NCI-H1092 (cell line): ENCODE results near the gene SPDYE4.
"Not testable (repeated sequence)": the region's sequence is repeated elsewhere in the genome, so short reads cannot be mapped to it uniquely, and the experiment has no call there.

ENCODE experiments used
- DNase-seq: peaks from one replicate; lab custom pipeline; 2025; lab: John Stamatoyannopoulos, UW

Gene SPDYE4

GRCh38 chr17:8758137-8758596 lies at the start of gene SPDYE4:
SPDYE4 (minus strand) TSS chr17:8758546; CDS start chr17:8758382, 164 bp downstream.
- DNase-seq = no peak

- no peak for DNase-seq
Observed at GRCh38 chr17:8806926-8807550, 48.7 kb upstream of the SPDYE4 start.

GRCh38 chr17:8806253-8806925 lies 48.0 kb upstream of the SPDYE4 start:
- no peak for DNase-seq

GRCh38 chr17:8805396-8805795 lies 47.0 kb upstream of the SPDYE4 start:
- not testable (repeated sequence) for DNase-seq

GRCh38 chr17:8803531-8804420 lies 45.4 kb upstream of the SPDYE4 start:
- no peak for DNase-seq

GRCh38 chr17:8801135-8801840 lies 42.9 kb upstream of the SPDYE4 start:
- no peak for DNase-seq

GRCh38 chr17:8800656-8801055 lies 42.3 kb upstream of the SPDYE4 start:
- DNase-seq = no peak

GRCh38 chr17:8799570-8800212 lies 41.3 kb upstream of the SPDYE4 start:
- no peak for DNase-seq

- no peak for DNase-seq
Observed at GRCh38 chr17:8798846-8799569, 40.7 kb upstream of the SPDYE4 start, which contains the start of gene MFSD6L. MFSD6L (minus strand) TSS chr17:8799365; CDS start chr17:8799120, 245 bp downstream.

- DNase-seq = no peak
Observed at GRCh38 chr17:8798176-8798845, 40.0 kb upstream of the SPDYE4 start.

- DNase-seq = no peak
Observed at GRCh38 chr17:8797621-8798175, 39.4 kb upstream of the SPDYE4 start.

- no peak for DNase-seq
Observed at GRCh38 chr17:8794636-8795035, 36.3 kb upstream of the SPDYE4 start.

GRCh38 chr17:8793649-8794048 lies 35.3 kb upstream of the SPDYE4 start:
- DNase-seq = no peak

GRCh38 chr17:8792646-8793045 lies 34.3 kb upstream of the SPDYE4 start:
- no peak for DNase-seq

- no peak for DNase-seq
Observed at GRCh38 chr17:8791910-8792270, 33.5 kb upstream of the SPDYE4 start.

GRCh38 chr17:8791248-8791909 lies 33.0 kb upstream of the SPDYE4 start:
- DNase-seq = no peak

- DNase-seq = no peak
Observed at GRCh38 chr17:8789743-8790142, 31.4 kb upstream of the SPDYE4 start.

GRCh38 chr17:8788998-8789397 lies 30.7 kb upstream of the SPDYE4 start:
- no peak for DNase-seq
